HS-27A (cell line): ENCODE measurements around the gene RPS14.

Experiments
- DNase-seq: peaks from one replicate; pipeline ENCODE4 v3.0.0-alpha.2; 2012; ENCODE audit warnings: low read depth, missing footprints

The RPS14 gene

DNA sequence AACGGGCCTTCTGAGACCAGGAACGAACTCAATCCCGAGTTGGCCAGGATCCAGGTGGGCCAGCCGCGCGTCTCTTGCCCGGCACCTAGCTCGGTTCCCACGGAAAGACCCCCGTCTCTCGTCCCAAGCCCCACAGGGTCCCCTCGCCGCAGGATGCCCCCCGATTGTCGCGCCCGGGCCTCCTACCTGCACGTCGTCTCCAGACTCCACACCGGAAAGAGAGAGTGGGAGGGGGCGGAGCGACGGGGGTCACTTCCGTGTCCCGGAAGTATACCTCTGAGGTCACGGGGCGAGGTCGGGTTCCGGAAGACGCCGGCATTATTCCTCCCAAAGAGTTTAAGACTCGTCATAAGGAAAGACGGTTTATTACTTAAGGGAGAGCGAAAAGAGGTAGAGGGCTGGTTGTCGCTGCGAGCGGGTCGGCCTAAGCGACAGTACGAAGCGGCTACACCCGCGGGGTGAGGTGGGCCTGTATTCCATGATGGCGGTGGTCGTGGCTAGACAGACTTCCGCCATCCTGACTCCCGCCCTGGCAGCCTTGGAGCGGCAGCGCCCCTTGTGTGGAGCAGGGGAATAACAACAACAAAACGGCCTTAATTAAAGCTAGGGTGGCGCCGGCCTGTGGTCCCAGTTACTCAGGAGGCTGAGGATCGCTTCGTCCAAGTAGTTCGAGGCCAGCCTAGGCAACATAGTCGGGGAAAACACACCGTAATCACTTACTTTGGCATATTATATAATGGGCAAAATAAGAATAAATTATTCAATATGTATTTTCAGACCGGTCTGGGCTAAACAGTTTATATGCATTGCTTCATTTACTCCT, at the start of gene RPS14:
Gene RPS14, minus strand, starts transcription at position 223 of the 823 bp plus-strand sequence. CDS start 2,006 bp downstream, outside the sequence.
- peak; percentile 75 for DNase-seq

DNA sequence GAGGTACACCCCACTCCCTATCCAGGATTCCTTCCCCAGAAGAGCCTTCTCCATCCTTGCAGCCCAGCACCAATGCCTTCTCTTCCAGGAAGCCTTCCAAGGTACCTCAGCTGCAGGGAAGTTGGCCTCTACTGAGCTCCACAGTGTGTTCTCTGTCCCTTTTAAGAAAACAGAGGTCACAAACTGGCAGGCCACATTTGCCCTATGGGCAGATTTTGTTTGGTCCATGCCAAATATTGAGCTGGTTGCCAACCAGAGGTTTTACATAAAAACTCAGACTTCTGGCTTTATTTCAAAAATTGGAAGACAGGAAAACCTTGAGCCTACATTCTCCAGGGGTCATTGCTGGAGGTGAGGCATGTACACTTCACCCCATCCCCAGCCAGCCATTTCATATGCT, 49.4 kb upstream of the RPS14 start:
- DNase-seq: no peak

GRCh38 chr5:150498501-150498900, 49.0 kb upstream of the RPS14 start:
- no peak for DNase-seq

DNA sequence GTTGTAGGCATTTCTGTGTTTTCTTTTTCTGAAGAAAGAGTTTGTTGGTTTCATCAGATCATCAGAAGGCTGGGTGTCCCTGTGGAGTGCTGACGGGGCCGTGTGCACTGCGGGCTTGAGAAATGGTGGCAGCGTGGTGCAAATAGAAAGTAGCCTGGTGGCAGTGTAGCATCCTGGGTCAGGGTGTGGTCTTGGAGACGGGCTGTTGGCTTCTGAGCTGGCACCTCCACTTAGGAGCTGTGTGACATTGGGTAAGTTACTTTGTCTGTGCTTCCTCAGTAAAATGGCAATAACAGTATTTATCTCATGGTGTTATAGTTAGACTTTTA, 48.4 kb upstream of the RPS14 start:
- no peak for DNase-seq

DNA sequence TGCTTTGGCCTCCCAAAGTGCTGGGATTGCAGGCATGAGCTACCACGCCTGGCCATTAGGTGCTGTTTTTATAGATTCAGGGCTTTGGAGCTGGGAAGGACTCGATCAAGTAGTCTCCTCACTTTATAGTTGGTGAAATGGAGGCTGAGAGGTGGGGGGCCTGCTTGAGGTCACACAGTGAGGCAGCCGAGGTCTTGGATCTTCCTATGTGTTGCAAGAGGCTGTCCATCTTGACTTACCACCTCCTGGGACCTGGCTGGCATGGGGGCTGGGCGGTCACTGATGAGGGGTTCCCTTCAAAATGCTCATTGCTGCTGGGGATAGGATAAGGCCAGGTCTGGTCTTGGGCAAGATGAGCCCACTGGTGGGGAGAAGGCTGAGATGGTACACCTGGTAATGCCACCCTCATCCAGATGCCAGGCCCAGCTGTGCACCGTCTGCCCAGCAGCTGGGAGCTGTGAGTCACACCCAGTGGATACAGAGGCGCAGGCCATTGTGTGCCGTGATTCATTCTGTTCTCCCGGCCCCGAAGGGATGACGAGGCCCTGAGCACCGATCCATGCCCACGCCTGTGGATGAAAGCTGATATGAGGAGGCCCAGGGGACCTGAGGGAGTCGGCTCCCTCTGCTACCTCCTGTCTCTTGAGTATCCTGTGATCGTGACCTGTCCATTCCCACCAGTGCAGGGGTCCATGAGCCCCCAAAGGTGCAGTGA, 47.9 kb upstream of the RPS14 start:
- peak; percentile 64 for DNase-seq

- DNase-seq: no peak
Observed at GRCh38 chr5:150496534-150496933, 47.0 kb upstream of the RPS14 start.

DNA sequence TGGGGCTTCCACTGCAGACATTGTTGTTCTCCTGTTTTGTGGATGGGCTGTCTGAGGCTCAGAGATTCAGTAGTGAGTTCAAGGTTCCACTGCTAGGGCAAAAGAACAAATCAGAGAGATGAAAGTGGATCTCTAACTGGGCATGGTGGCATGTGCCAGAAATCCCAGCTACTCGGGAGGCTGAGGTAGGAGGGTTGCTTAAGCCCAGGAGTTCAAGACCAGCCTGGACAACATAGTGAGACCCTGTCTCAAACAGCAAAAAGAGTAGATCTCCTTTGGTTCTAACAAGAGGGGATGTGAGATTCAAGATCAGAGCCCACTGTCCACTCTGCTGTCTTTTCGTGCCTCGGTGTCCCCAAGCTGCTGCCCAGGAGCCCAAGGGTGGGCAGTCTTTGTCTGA, 46.6 kb upstream of the RPS14 start:
- no peak for DNase-seq

GRCh38 chr5:150492621-150493020, 43.1 kb upstream of the RPS14 start:
- no peak for DNase-seq

- DNase-seq: no peak
Observed at GRCh38 chr5:150491876-150492275, 42.3 kb upstream of the RPS14 start.

- no peak for DNase-seq
Observed at GRCh38 chr5:150490754-150491153, 41.2 kb upstream of the RPS14 start.

DNA sequence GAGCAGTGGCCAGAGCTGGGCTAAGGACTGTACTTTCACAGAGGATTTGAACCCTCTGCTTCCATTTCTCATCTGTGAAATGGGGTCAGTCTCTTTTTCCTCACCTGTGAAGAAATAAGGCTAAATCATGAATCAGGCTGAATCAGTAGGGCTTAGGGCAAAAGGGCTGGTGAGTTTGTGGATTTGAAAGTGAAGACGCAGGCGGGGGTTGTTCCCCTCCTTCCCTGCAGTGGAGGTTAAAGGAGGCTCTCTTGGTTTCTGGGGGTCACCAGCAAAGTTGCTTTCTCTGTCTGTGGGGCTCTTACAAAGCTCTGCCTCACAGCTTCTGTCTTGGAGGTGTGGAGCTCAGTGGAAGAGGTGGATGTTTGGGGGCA, 40.7 kb upstream of the RPS14 start:
- DNase-seq: no peak

DNA sequence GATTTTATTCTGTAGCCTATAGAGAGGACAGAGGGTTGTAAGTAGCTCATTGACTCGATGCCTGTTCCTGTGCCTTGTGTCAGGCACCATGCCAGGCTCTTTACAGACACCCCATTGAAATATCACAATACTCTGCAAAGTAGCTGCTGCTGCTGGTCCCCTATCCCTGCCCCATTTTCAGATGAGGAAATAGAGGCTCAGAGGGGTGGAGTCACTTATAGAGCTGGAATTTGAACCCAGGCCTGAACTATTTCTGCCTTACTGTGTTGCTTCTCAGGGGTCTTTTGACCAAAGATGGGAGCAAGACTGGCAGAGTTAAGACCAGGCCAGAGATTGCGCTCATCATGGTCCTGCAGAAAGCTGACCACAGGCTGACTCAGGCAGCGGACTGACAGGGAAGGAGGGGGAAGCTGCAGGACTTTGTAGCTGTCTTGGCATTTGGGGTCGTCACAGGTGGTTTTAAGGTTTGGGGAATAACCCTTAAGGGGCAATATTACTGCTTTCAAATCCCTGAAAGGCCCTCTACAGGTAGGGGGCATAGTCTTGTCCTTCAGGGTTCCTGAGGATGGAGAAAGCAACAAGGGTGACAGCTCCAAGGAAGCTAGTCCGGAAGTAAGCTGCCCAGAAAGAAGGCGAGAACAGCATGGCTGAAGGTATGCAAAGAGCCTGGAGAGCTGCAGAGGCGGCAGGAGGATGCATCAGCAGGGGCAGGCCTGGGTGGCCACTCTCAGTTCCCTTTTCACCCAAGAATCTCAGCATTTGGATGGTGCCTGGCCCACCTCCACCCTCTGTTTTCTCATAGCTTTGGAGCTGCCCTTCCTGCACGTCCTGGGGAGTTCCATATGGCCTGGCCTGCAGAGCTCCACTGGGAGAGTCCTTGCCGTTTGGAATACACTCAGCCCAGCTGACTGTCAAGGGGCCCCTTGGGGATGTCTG, 40.1 kb upstream of the RPS14 start:
- no peak for DNase-seq

DNA sequence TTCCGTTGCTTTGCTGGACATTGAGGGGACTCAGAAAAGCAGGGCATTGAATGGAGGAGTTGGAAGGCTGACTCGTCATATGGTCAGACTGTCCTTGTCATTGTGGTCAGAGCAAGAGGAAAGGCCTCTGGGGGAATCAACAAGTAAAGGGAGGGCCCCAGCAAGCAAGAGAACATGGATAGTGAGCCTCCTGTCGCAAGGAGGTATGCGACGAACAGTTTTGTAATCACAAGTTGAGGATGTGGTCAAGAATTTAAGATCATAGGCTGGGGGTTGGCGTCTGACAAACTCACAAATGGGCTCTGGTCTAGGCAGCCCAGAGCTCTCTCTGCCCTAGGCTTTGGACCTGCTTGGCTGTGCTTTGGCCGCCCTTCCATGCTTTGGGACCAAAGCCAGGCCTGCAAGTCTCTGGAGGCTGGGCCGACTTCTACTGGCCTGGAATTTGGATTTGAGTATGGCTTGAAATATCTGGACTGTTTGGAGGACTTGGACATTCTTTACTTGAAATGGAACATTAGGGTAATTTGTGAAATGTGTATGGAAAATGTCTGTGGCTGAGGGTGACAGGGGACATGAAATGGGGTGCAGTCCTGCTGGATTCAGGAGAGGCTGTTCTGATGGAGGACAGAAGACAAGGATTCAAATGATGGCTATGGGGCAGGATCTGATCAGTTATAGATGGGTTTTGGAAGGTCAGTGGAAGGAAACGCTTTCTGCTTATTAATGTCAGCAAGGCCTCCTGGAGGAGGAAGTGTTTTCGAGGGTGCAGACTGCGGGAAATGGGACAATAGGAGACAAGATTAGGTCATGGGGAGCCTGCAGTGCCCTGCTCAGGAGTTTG, 39.2 kb upstream of the RPS14 start:
- DNase-seq: no peak

GRCh38 chr5:150487199-150488061, 37.9 kb upstream of the RPS14 start:
- DNase-seq: no peak

DNA sequence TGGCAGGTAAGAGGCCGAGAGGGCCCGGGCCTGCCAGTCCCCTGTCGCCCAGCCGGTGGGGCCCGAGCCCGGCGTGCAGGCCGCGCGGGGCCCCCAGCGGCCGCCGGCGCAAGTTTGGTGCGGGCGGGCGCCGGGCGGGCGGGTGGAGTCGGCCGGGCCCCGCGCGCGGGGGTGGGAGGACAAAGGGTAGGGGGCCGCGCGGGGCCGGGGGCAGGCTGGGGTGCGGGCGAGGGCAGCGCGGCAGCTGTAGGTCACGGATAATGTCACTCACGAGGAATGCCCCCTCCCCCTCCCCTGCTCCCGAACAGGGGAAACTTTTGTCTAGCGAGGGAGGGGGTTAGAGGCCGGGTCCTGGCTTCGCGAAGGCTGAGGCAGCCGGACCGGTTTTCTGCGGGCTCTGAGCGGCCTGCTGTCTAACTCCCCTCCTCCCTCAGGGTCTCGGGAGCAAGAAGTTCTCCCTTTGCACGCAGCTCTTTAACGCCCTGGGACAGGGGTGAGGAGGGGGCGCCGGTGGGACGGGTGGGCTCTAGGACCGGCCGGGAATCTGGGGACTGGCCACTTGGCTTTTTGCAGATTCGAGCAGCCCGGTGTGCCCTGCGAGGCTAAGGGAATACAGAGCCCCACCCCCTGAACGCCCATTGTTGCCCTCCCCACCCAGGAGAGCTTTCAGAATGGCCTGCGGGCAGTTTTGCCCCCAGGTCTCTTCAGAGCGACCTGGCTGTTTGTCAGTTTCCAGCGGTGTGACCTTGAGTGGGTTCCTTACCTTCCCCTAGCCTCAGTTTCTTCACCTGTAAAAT, 37.1 kb upstream of the RPS14 start:
- no peak for DNase-seq

GRCh38 chr5:150485693-150486401, 36.3 kb upstream of the RPS14 start:
- no peak for DNase-seq

DNA sequence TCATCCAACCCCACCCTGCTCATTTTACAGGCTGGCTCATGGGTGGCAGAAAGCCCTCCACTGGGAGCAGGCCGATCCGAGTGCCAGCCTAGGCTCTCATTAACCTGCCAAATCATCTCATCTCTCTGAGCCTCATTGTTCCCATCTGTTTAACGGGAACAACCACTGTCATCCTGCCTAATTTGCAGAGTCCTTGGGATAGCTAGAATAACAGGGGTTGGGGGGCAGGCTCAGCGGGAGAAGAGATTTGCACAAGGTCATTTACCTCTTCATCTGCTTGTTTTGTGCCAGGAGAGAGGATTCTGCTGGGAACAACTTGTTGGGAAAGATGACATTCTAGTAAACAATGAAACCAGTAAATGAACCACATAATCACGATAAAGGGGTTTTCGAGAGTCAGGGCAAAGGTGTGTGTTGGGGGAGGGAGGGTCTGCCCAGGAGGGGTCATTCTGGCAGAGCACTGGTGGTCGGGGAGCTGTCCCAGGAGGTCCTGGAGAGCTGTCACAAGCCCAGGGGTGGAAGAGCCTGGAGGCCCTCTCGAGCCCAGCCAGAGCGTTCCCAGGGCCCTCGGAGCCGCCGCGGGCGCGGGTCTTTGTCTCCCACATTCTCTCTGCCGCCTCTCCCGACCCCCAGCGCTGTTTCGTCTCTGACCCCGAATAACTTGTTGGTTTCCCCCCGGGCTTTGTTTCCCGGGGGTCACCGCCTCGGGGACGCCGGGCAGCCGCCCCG, 35.6 kb upstream of the RPS14 start:
- no peak for DNase-seq

- no peak for DNase-seq
Observed at GRCh38 chr5:150481972-150482406, 32.5 kb upstream of the RPS14 start.

DNA sequence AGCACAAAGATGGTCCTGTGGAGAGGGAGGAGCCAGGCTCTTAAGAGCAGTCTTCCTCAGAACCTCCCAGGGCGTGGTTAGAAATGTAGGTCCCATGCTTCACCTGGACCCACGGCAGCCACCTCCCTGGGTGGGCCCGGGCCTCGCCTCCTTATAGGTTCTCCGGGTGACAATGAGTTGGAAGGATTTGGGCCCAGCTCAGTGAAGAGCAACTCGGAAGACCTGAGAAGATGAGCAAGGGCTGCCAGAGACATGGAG, 32.1 kb upstream of the RPS14 start:
- DNase-seq: no peak
